Stimulated activated CD8-positive, alpha-beta memory T cell treated with anti-CD3 and anti-CD28 coated beads, Interleukin-4, amount 100 ng/mL, for 48 hours (primary cell): ENCODE data around the gene FILIP1.

Source experiments
- DNase-seq: peaks from one replicate; pipeline ENCODE4 v3.0.0-alpha.2; 2020

The FILIP1 gene

DNA sequence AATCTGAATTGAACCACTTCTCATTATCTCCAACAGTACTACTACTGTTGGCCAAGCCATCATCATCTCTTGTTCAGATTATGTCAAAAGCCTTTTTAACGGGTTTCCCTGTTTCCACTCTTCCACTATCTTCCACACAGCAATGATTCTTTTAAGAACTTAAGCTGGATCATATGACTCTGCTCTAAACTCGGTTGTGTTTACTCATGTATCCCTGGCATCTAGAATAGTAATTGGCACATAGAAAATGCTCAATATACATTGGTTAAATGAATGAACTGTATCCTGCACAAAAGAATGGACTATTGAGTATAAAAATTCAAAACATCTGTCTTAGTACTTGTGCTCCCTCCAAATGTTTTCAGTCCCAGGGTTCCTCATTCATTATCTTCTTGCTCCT, 247.2 kb downstream of the FILIP1 start:
- no peak for DNase-seq

- DNase-seq: no peak
Observed at GRCh38 chr6:75244063-75244584, 249.5 kb downstream of the FILIP1 start.

- DNase-seq: peak; percentile 87
Observed at GRCh38 chr6:75243333-75244062, 250.1 kb downstream of the FILIP1 start, which contains the start of gene COX7A2. Gene COX7A2 (minus strand): TSS chr6:75243801. CDS start chr6:75243734, 67 bp downstream.
